IMR-90 (cell line): ENCODE results near the gene DMRTC2. TPM values are rescaled to one million over a fixed set of nuclear protein-coding genes. Genes with fewer than 3 reads are reported as not detected.

ENCODE experiments used
- ATAC-seq: fragments of 200-7000 bp; cut with Tn5 transposase; 2 replicates; pipeline ENCODE4 v1.9.1; 2020; ENCODE audit warnings: low read depth, mild to moderate bottlenecking, moderate library complexity
- BruUV-seq: library from RNA; stranded (reverse); fragments of 400-500 nt; replicated peaks from 2 replicates; lab custom pipeline; 2021; lab: Mats Ljungman, UMichigan
- CTCF ChIA-PET: fragments of 300-600 bp; formaldehyde crosslinking; extraction: SDS; loops from one replicate; lab custom pipeline; 2021; ENCODE audit warnings: antibody characterized with exemption; lab: Yijun Ruan, JAX
- POLR2A ChIA-PET: fragments of 300-600 bp; sonication (Branson Sonifier 250); formaldehyde crosslinking; loops from one replicate; lab custom pipeline; 2022; ENCODE audit warnings: antibody characterized with exemption; ENCODE audit not compliant: unreplicated experiment; lab: Charles Lee
- DNase-seq: peaks from one replicate; pipeline ENCODE4 v3.0.0; 2013
- H2AFZ ChIP-seq: replicated peaks from 2 replicates; pipeline ENCODE3; 2013; ENCODE audit warnings: low read length, mild to moderate bottlenecking; ENCODE audit not compliant: poor library complexity
- H2AK5ac ChIP-seq: 2 replicates; pipeline ENCODE4 v1.6.1; 2013; ENCODE audit warnings: low read depth, low read length, inconsistent platforms
- H2AK9ac ChIP-seq: replicated peaks from 2 replicates; pipeline ENCODE3; 2013; ENCODE audit warnings: mild to moderate bottlenecking, low read depth, low read length, moderate library complexity; ENCODE audit not compliant: poor library complexity
- H2BK120ac ChIP-seq: 2 replicates; pipeline ENCODE4 v1.6.1; 2013; ENCODE audit warnings: low read depth, low read length, inconsistent platforms
- H2BK15ac ChIP-seq: 3 replicates; pipeline ENCODE4 v1.6.1; 2013; ENCODE audit warnings: low read depth, low read length, inconsistent platforms
- H2BK20ac ChIP-seq: 2 replicates; pipeline ENCODE4 v1.6.1; 2013; ENCODE audit warnings: low read depth, mild to moderate bottlenecking, inconsistent platforms, low read length, moderate library complexity
- H2BK5ac ChIP-seq: 2 replicates; pipeline ENCODE4 v1.6.1; 2013; ENCODE audit warnings: mild to moderate bottlenecking, low read depth, low read length, inconsistent platforms; ENCODE audit not compliant: poor library complexity, severe bottlenecking
- H3K14ac ChIP-seq: replicated peaks from 2 replicates; pipeline ENCODE4 v1.6.1; 2013; ENCODE audit warnings: low read depth, low read length, inconsistent platforms
- H3K18ac ChIP-seq: 2 replicates; pipeline ENCODE4 v1.6.1; 2013; ENCODE audit warnings: low read depth, low read length, control low read depth
- H3K23ac ChIP-seq: 2 replicates; pipeline ENCODE4 v1.6.1; 2013; ENCODE audit warnings: low read depth, low read length, inconsistent platforms
- H3K27ac ChIP-seq: 2 replicates; pipeline ENCODE4 v1.5.1; 2013; ENCODE audit warnings: mild to moderate bottlenecking, control low read depth, low read length; ENCODE audit not compliant: insufficient read depth
- H3K27me3 ChIP-seq: 2 replicates; pipeline ENCODE4 v1.6.1; 2013; ENCODE audit warnings: low read length; ENCODE audit not compliant: control insufficient read depth, insufficient read depth
- H3K36me3 ChIP-seq: 2 replicates; pipeline ENCODE4 v1.6.1; 2013; ENCODE audit warnings: low read length, mixed read lengths; ENCODE audit not compliant: control insufficient read depth, insufficient read depth
- H3K4ac ChIP-seq: 2 replicates; pipeline ENCODE4 v1.6.1; 2013; ENCODE audit warnings: low read depth, low read length, inconsistent platforms
- H3K4me1 ChIP-seq: 2 replicates; pipeline ENCODE4 v1.6.1; 2013; ENCODE audit warnings: low read length, mixed read lengths; ENCODE audit not compliant: control insufficient read depth, insufficient read depth
- H3K4me2 ChIP-seq: 2 replicates; pipeline ENCODE4 v1.6.1; 2013; ENCODE audit warnings: low read depth, mild to moderate bottlenecking, control low read depth, low read length, moderate library complexity
- H3K4me3 ChIP-seq: 2 replicates; pipeline ENCODE4 v1.5.1; 2013; ENCODE audit warnings: low read depth, mild to moderate bottlenecking, control low read depth, low read length, moderate library complexity; ENCODE audit not compliant: insufficient read depth
- H3K56ac ChIP-seq: 2 replicates; pipeline ENCODE4 v1.6.1; 2013; ENCODE audit warnings: low read length, inconsistent platforms; ENCODE audit not compliant: insufficient read depth; ENCODE audit errors: extremely low read depth
- H3K79me1 ChIP-seq, 2 experiments: 2 replicates each; pipeline ENCODE4 v1.6.1; 2013; ENCODE audit warnings: low read length in 2 of 2, inconsistent platforms in 1 of 2, low read depth in 1 of 2
- H3K9ac ChIP-seq: 2 replicates; pipeline ENCODE4 v1.6.1; 2013; ENCODE audit warnings: low read depth, low read length, control low read depth
- H3K9me1 ChIP-seq: 2 replicates; pipeline ENCODE4 v1.6.1; 2013; ENCODE audit warnings: low read length, inconsistent platforms; ENCODE audit not compliant: insufficient read depth
- H3K9me3 ChIP-seq: 2 replicates; pipeline ENCODE4 v1.6.1; 2013; ENCODE audit warnings: low read length; ENCODE audit not compliant: control insufficient read depth, insufficient read depth
- H4K20me1 ChIP-seq: 2 replicates; pipeline ENCODE4 v1.6.1; 2013; ENCODE audit warnings: low read length, inconsistent platforms; ENCODE audit not compliant: insufficient read depth
- H4K5ac ChIP-seq: 2 replicates; pipeline ENCODE4 v1.6.1; 2013; ENCODE audit warnings: mild to moderate bottlenecking, low read depth, low read length, control low read depth
- H4K8ac ChIP-seq, 2 experiments: 2 replicates each; pipeline ENCODE4 v1.6.1; 2013; ENCODE audit warnings: low read depth in 2 of 2, low read length in 2 of 2, control low read depth in 1 of 2, inconsistent platforms in 1 of 2
- H4K91ac ChIP-seq: 2 replicates; pipeline ENCODE4 v1.6.1; 2013; ENCODE audit warnings: low read depth, low read length, inconsistent platforms; ENCODE audit not compliant: insufficient read depth
- CTCF ChIP-seq: conservative IDR thresholded peaks from 2 replicates; pipeline ENCODE4 v1.5.1; 2012; ENCODE audit warnings: mild to moderate bottlenecking, low read depth, low read length, improper control_type of control experiment
- FOS ChIP-seq: fragments of 150-350 bp; IDR thresholded peaks from 2 replicates; pipeline ENCODE4 v1.6.1; 2016; ENCODE audit warnings: low read depth, low read length
- MAFK ChIP-seq: IDR thresholded peaks from 2 replicates; pipeline ENCODE4 v1.6.1; 2012; ENCODE audit warnings: low read depth, low read length, improper control_type of control experiment
- MAZ ChIP-seq: IDR thresholded peaks from 2 replicates; pipeline ENCODE4 v1.6.1; 2012; ENCODE audit warnings: low read depth, mild to moderate bottlenecking, low read length, improper control_type of control experiment, moderate library complexity, borderline replicate concordance
- POLR2A ChIP-seq: IDR thresholded peaks from 2 replicates; pipeline ENCODE4 v1.6.1; 2012; ENCODE audit warnings: mild to moderate bottlenecking, low read depth, low read length
- RAD21 ChIP-seq: IDR thresholded peaks from 2 replicates; pipeline ENCODE4 v1.6.1; 2012; ENCODE audit warnings: low read length, improper control_type of control experiment
- SMC3 ChIP-seq: fragments of 150-350 bp; IDR thresholded peaks from 2 replicates; pipeline ENCODE4 v1.6.1; 2016; ENCODE audit warnings: low read depth, mild to moderate bottlenecking, antibody characterized with exemption, low read length, moderate library complexity
- WGBS, 2 experiments: methylation state at CpG; one replicate each; pipeline versions ENCODE4 v1.1.5 to v1.1.7; 2013; ENCODE audit warnings: missing lambda C conversion rate in 2 of 2; ENCODE audit not compliant: insufficient read length in 1 of 2; ENCODE audit errors: extremely low coverage in 2 of 2; 5-methylcytosine and 5-hydroxymethylcytosine counted together
- dilution Hi-C: fragments of 300-500 bp; cut with HindIII; formaldehyde crosslinking; loops from one replicate; pipeline ENCODE4 v1.14.3; 2018; ENCODE audit warnings: low sequenced_read_pairs; ENCODE audit not compliant: unreplicated experiment
- in situ Hi-C: fragments of 300-500 bp; cut with MboI; formaldehyde crosslinking; loops from 3 replicates; pipeline ENCODE4 v1.14.3; 2019; ENCODE audit warnings: low sequenced_read_pairs, inconsistent platforms, mixed read lengths
- intact Hi-C: fragments of 100-400 bp; cut with micrococcal nuclease; formaldehyde crosslinking; loops from 2 replicates; pipeline ENCODE4 v1.10.0; 2022
- polyA plus RNA-seq, 3 experiments: library from polyadenylated mRNA; depleted of rRNA; stranded (reverse); fragments of >200 nt; gene quantifications; 2 replicates each; pipeline ENCODE4 v1.2.3, GENCODE V29; 2012; ENCODE audit warnings: low replicate concordance in 1 of 3
- total RNA-seq: library from RNA; depleted of rRNA; stranded (reverse); fragments of >200 nt; gene quantifications from 2 replicates; pipeline ENCODE4 v1.2.3, GENCODE V29; 2012

The DMRTC2 gene
- total and polyA plus RNA-seq, 2 of the 4 experiments (the other 2 are of a cell fraction) = not detected

- Histone ChIP-seq H3K56ac (no peak overlapping the region), H4K8ac (no peak overlapping the region), H3K9ac (peak overlapping the region; percentile 17; the same call in 1 of the 2 replicates), H3K36me3 (peaks cover 61% of the 10 kb centered on the region), H2BK120ac (no peak overlapping the region), H4K20me1 (peaks cover 76% of the 10 kb centered on the region), H2BK20ac (no peak overlapping the region), H3K4ac (no peak overlapping the region), H3K27ac (no peak overlapping the region), H2AK9ac (no peak overlapping the region), H3K4me1 (peaks cover 14% of the 10 kb centered on the region), H2BK5ac (no peak overlapping the region), H3K18ac (no peak overlapping the region), H3K4me3 (no peak overlapping the region), H3K9me1 (peaks cover 24% of the 10 kb centered on the region), H3K9me3 (no peaks in the 10 kb centered on the region), H3K4me2 (no peak overlapping the region), H4K91ac (no peak overlapping the region), H3K23ac (no peak overlapping the region), H3K27me3 (no peaks in the 10 kb centered on the region), H3K14ac (no peak overlapping the region), H2BK15ac (no peak overlapping the region), H2AFZ (no peak overlapping the region), H4K5ac (no peak overlapping the region), H3K79me1 (peaks cover 24 to 67% of the 10 kb centered on the region in 2 experiments), H2AK5ac (no peak overlapping the region)
- intact Hi-C loops (no loop called here), in situ Hi-C loops (no loop called here), dilution Hi-C loops (no loop called here)
- 100% methylated on average over 3 of the region's 11 CpGs; no CpG with 5 or more reads in 1 of the 2 experiments for WGBS, 2 experiments
- ATAC-seq (no peak), DNase-seq (no peak)
- CTCF ChIA-PET = no interaction called here
- BruUV-seq = no TSS peak
- TF ChIP-seq CTCF (no peak), SMC3 (no peak), POLR2A (no peak), FOS (no peak), MAZ (no peak), MAFK (no peak), RAD21 (no peak)
- POLR2A ChIA-PET = no interaction called here
Measured at GRCh38 chr19:41863209-41863931, 18.5 kb downstream of the DMRTC2 start.
